Progenitor cell of endocrine pancreas (in vitro differentiated cells): Measurements from ENCODE around the gene PUDP. TPM values are rescaled to one million over a fixed set of nuclear protein-coding genes. Genes with fewer than 3 reads are reported as not detected.
"Not testable (repeated sequence)": the region's sequence is repeated elsewhere in the genome, so short reads cannot be mapped to it uniquely, and the experiment has no call there.

Source experiments
- DNase-seq: peaks from one replicate; pipeline ENCODE4 v3.0.0; 2021; ENCODE audit warnings: low spot score; ENCODE audit not compliant: unreplicated experiment
- H3K27ac Mint-ChIP-seq: 2 replicates; pipeline ENCODE4 v1.8.0; 2021; ENCODE audit warnings: mild to moderate bottlenecking, moderate library complexity, mixed read lengths
- H3K27me3 Mint-ChIP-seq: 2 replicates; pipeline ENCODE4 v1.8.0; 2021; ENCODE audit warnings: mixed read lengths
- H3K36me3 Mint-ChIP-seq: 2 replicates; pipeline ENCODE4 v1.8.0; 2022; ENCODE audit warnings: mixed read lengths; ENCODE audit not compliant: insufficient read depth
- H3K4me1 Mint-ChIP-seq: 2 replicates; pipeline ENCODE4 v1.8.0; 2021; ENCODE audit warnings: low read depth, mixed read lengths
- H3K4me3 Mint-ChIP-seq: 2 replicates; pipeline ENCODE4 v1.8.0; 2021; ENCODE audit warnings: low read depth, mild to moderate bottlenecking, moderate library complexity, mixed read lengths
- H3K9me3 Mint-ChIP-seq: 2 replicates; pipeline ENCODE4 v1.8.0; 2021; ENCODE audit warnings: low read depth, mixed read lengths
- CTCF ChIP-seq: fragments of 200-600 bp; sonication (generic); IDR thresholded peaks from one replicate; pipeline ENCODE4 v1.5.0; 2021; ENCODE audit warnings: antibody characterized with exemption, mild to moderate bottlenecking; ENCODE audit not compliant: unreplicated experiment
- total RNA-seq: library from RNA; stranded (reverse); gene quantifications from 2 replicates; pipeline ENCODE4 v1.2.1, GENCODE V29; 2021

Gene PUDP
- total RNA-seq, 1 donor from 2014 or later: 59.9 TPM

GRCh38 chrX:7102119-7102518 lies 45.8 kb downstream of the PUDP start:
- TF ChIP-seq CTCF: no peak
- H3K4me3 Mint-ChIP-seq: no peak overlapping the region
- H3K27ac Mint-ChIP-seq: no peak overlapping the region
- no peak for DNase-seq
- peaks cover 4% of the 10 kb centered on the region for H3K9me3 Mint-ChIP-seq
- H3K27me3 Mint-ChIP-seq: no peaks in the 10 kb centered on the region
- peaks cover 34% of the 10 kb centered on the region for H3K36me3 Mint-ChIP-seq
- H3K4me1 Mint-ChIP-seq: no peaks in the 10 kb centered on the region

- Mint-ChIP-seq H3K9me3 (peaks cover 4% of the 10 kb centered on the region), H3K27me3 (no peaks in the 10 kb centered on the region), H3K27ac (no peak overlapping the region), H3K4me3 (no peak overlapping the region), H3K4me1 (no peaks in the 10 kb centered on the region), H3K36me3 (peaks cover 35% of the 10 kb centered on the region)
- DNase-seq: no peak
- no peak for TF ChIP-seq CTCF
Measured at GRCh38 chrX:7100022-7100421, 47.9 kb downstream of the PUDP start.

- not testable (repeated sequence) for H3K4me3 Mint-ChIP-seq, H3K27ac Mint-ChIP-seq, DNase-seq, H3K4me1 Mint-ChIP-seq, H3K27me3 Mint-ChIP-seq, H3K9me3 Mint-ChIP-seq
- peaks cover 13% of the 10 kb centered on the region for H3K36me3 Mint-ChIP-seq
Measured at GRCh38 chrX:7095657-7096056, 52.3 kb downstream of the PUDP start.

- no peaks in the 10 kb centered on the region for H3K9me3 Mint-ChIP-seq
- H3K36me3 Mint-ChIP-seq: peaks cover 10% of the 10 kb centered on the region
- no peak overlapping the region for H3K27ac Mint-ChIP-seq
- no peak for TF ChIP-seq CTCF
- no peak for DNase-seq
- no peak overlapping the region for H3K4me3 Mint-ChIP-seq
- peaks cover 14% of the 10 kb centered on the region for H3K4me1 Mint-ChIP-seq
- H3K27me3 Mint-ChIP-seq: no peaks in the 10 kb centered on the region
Measured at GRCh38 chrX:7093305-7093704, 54.6 kb downstream of the PUDP start.

GRCh38 chrX:7092543-7092942 lies 55.4 kb downstream of the PUDP start:
- Mint-ChIP-seq H3K27me3 (no peaks in the 10 kb centered on the region), H3K4me1 (peaks cover 16% of the 10 kb centered on the region), H3K9me3 (no peaks in the 10 kb centered on the region), H3K36me3 (peaks cover 9% of the 10 kb centered on the region), H3K4me3 (no peak overlapping the region), H3K27ac (no peak overlapping the region)
- no peak for TF ChIP-seq CTCF
- DNase-seq: no peak

GRCh38 chrX:7091923-7092322 lies 56.0 kb downstream of the PUDP start:
- no peak overlapping the region for H3K27ac Mint-ChIP-seq
- peaks cover 17% of the 10 kb centered on the region for H3K4me1 Mint-ChIP-seq
- H3K27me3 Mint-ChIP-seq: no peaks in the 10 kb centered on the region
- peaks cover 6% of the 10 kb centered on the region for H3K36me3 Mint-ChIP-seq
- DNase-seq: no peak
- H3K9me3 Mint-ChIP-seq: no peaks in the 10 kb centered on the region
- TF ChIP-seq CTCF: no peak
- H3K4me3 Mint-ChIP-seq: no peak overlapping the region
